Gastrocnemius medialis (tissue), 4 donors: ENCODE measurements around the gene TBP. TPM values are rescaled to one million over a fixed set of nuclear protein-coding genes. Genes with fewer than 3 reads are reported as not detected.

Experiments used
- ATAC-seq, 2 donors: fragments of 150-250 bp; one replicate each; pipeline ENCODE4 v1.9.1; 2016
- DNase-seq, 2 donors: peaks; one replicate each; pipeline ENCODE4 v3.0.0-alpha.2; 2019
- H3K27ac ChIP-seq, 4 donors: fragments of 200-600 bp; sonication (generic); 1 replicate in 1 of 4; 2 replicates in 3 of 4; pipeline ENCODE4 v1.5.1; 2016 to 2018; ENCODE audit warnings: mild to moderate bottlenecking in 2 of 4, moderate library complexity in 1 of 4
- H3K27me3 ChIP-seq, 3 donors: fragments of 200-600 bp; sonication (generic) in 2 of 3; 1 replicate in 1 of 3; 2 replicates in 2 of 3; pipeline versions ENCODE4 v1.5.1 to v1.6.0; 2016 to 2019; ENCODE audit warnings: mild to moderate bottlenecking in 1 of 3, moderate library complexity in 1 of 3
- H3K36me3 ChIP-seq, 2 donors: fragments of 200-600 bp; sonication (generic) in 1 of 2; one replicate each; pipeline ENCODE4 v1.5.1; 2017 to 2018
- H3K4me1 ChIP-seq, 2 donors: fragments of 200-600 bp; sonication (generic) in 1 of 2; one replicate each; pipeline ENCODE4 v1.5.1; 2016 to 2017; ENCODE audit warnings: mild to moderate bottlenecking in 2 of 2
- H3K4me3 ChIP-seq, 4 donors: fragments of 200-600 bp; sonication (generic) in 3 of 4; 1 replicate in 1 of 4; 2 replicates in 3 of 4; pipeline ENCODE4 v1.5.1; 2016 to 2019; ENCODE audit warnings: mild to moderate bottlenecking in 2 of 4
- H3K9me3 ChIP-seq, 3 donors: fragments of 200-600 bp; sonication (generic) in 2 of 3; 1 replicate in 1 of 3; 2 replicates in 2 of 3; pipeline ENCODE4 v1.5.1; 2016 to 2019
- POLR2A ChIP-seq, 2 donors: fragments of 450-650 bp; IDR thresholded peaks; one replicate each; pipeline ENCODE4 v1.6.1; 2017; ENCODE audit warnings: antibody characterized with exemption in 2 of 2, mild to moderate bottlenecking in 2 of 2, moderate library complexity in 2 of 2
- in situ Hi-C, 4 donors: fragments of 200-750 bp; cut with MboI; loops; one replicate each; pipeline versions ENCODE4 v1.15.0 to v1.8.0; 2017; ENCODE audit warnings: low sequenced_read_pairs in 4 of 4
- intact Hi-C: fragments of 100-400 bp; cut with DNase I; formaldehyde crosslinking; loops from one replicate; pipeline ENCODE4 v1.15.1; 2023; ENCODE audit warnings: low total_unique reads
- total RNA-seq, 4 donors: library from RNA; depleted of rRNA; stranded (reverse); fragments of >200 nt; gene quantifications; one replicate each; pipeline versions ENCODE4 v1.1.0 to v1.2.3, GENCODE V29; 2016
- TF ChIP-seq, protein P1 (sequence below), 5 experiments: fragments of 450-650 bp in 3 of 5; fragments of 200-600 bp in 2 of 5; sonication (generic) in 2 of 5; IDR thresholded peaks in 4 of 5; conservative IDR thresholded peaks in 1 of 5; 1 replicate in 4 of 5; 2 replicates in 1 of 5; pipeline ENCODE4 v1.5.1; 2016 to 2019; ENCODE audit warnings: antibody characterized with exemption in 5 of 5, mild to moderate bottlenecking in 3 of 5, moderate library complexity in 3 of 5

TBP gene
- total RNA-seq, 4 donors from 2014 or later: 9.7 to 17.3 (median 15.3) TPM

- in situ Hi-C loops: loop anchor here in 2 of 4 donors (10.0 kb wide), 2 partner anchors 195 to 675 kb away; no protein-coding TSS in a partner anchor
- no peak overlapping the region for H3K4me3 ChIP-seq
- peaks cover 9 to 12% of the 10 kb centered on the region in 2 donors for H3K4me1 ChIP-seq
- intact Hi-C loops: loop anchor here (10.0 kb wide), 1 partner anchor 545 kb away; no protein-coding TSS in a partner anchor
- H3K36me3 ChIP-seq: no peaks in the 10 kb centered on the region
- H3K27me3 ChIP-seq: no peaks in the 10 kb centered on the region
- no peak overlapping the region for H3K27ac ChIP-seq
- no peaks in the 10 kb centered on the region for H3K9me3 ChIP-seq
- TF ChIP-seq, protein P1, sequence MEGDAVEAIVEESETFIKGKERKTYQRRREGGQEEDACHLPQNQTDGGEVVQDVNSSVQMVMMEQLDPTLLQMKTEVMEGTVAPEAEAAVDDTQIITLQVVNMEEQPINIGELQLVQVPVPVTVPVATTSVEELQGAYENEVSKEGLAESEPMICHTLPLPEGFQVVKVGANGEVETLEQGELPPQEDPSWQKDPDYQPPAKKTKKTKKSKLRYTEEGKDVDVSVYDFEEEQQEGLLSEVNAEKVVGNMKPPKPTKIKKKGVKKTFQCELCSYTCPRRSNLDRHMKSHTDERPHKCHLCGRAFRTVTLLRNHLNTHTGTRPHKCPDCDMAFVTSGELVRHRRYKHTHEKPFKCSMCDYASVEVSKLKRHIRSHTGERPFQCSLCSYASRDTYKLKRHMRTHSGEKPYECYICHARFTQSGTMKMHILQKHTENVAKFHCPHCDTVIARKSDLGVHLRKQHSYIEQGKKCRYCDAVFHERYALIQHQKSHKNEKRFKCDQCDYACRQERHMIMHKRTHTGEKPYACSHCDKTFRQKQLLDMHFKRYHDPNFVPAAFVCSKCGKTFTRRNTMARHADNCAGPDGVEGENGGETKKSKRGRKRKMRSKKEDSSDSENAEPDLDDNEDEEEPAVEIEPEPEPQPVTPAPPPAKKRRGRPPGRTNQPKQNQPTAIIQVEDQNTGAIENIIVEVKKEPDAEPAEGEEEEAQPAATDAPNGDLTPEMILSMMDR (IDR thresholded peaks at IDR 0.05 in 4 of 5, conservative IDR thresholded peaks at IDR 0.05 in 1 of 5): no peak
- no peak for TF ChIP-seq POLR2A (IDR thresholded peaks at IDR 0.05)
- no peak for ATAC-seq
- DNase-seq: no peak
These were observed 44.5 kb upstream of the TBP start for GRCh38 chr6:170509723-170510018.

GRCh38 chr6:170510631-170511030 lies 43.5 kb upstream of the TBP start:
- peaks cover 3 to 5% of the 10 kb centered on the region in 2 donors for H3K4me1 ChIP-seq
- ATAC-seq (no peak), DNase-seq (no peak)
- H3K9me3 ChIP-seq: no peaks in the 10 kb centered on the region
- no peak overlapping the region for H3K27ac ChIP-seq
- in situ Hi-C loops: loop anchor here in 2 of 4 donors (10.0 kb wide), 2 partner anchors 196 to 676 kb away; no protein-coding TSS in a partner anchor
- TF ChIP-seq POLR2A (IDR thresholded peaks at IDR 0.05): no peak
- TF ChIP-seq, protein P1 (IDR thresholded peaks at IDR 0.05 in 4 of 5, conservative IDR thresholded peaks at IDR 0.05 in 1 of 5): no peak
- no peak overlapping the region for H3K4me3 ChIP-seq
- no peaks in the 10 kb centered on the region for H3K27me3 ChIP-seq
- H3K36me3 ChIP-seq: no peaks in the 10 kb centered on the region
- intact Hi-C loops: loop anchor here (10.0 kb wide), 1 partner anchor 546 kb away; no protein-coding TSS in a partner anchor

DNA sequence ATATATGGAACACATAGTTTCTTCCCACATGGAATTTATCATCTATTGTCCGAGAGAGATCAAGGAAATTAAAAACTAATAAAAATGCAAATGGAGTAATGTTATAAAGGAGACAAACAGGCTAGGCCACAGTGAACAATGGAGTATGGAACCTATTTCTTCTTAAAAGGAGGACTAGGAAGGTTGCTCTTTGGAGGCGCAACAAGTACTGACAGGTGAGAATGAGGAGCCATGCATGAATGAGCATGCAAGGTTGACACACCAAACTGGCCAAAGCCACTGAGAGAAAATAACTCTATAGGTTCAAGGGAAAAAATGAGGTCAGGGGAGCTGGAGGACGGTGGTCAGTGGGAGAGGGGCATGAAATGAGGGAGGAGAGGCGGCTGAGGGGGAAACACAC lies 41.9 kb upstream of the TBP start:
- peaks cover 2 to 4% of the 10 kb centered on the region in 2 donors for H3K4me1 ChIP-seq
- no peaks in the 10 kb centered on the region for H3K9me3 ChIP-seq
- TF ChIP-seq POLR2A (IDR thresholded peaks at IDR 0.05): no peak
- TF ChIP-seq, protein P1 (IDR thresholded peaks at IDR 0.05 in 4 of 5, conservative IDR thresholded peaks at IDR 0.05 in 1 of 5): no peak
- in situ Hi-C loops: loop anchor here in 2 of 4 donors (10.0 kb wide), 2 partner anchors 197 to 677 kb away; no protein-coding TSS in a partner anchor
- H3K36me3 ChIP-seq: no peaks in the 10 kb centered on the region
- H3K27ac ChIP-seq: no peak overlapping the region
- no peaks in the 10 kb centered on the region for H3K27me3 ChIP-seq
- intact Hi-C loops: loop anchor here (10.0 kb wide), 1 partner anchor 547 kb away; no protein-coding TSS in a partner anchor
- H3K4me3 ChIP-seq: no peak overlapping the region
- no peak for DNase-seq
- ATAC-seq: no peak

- no peak for DNase-seq
- no peak for ATAC-seq
- no peak for TF ChIP-seq POLR2A (IDR thresholded peaks at IDR 0.05)
- TF ChIP-seq, protein P1 (IDR thresholded peaks at IDR 0.05 in 4 of 5, conservative IDR thresholded peaks at IDR 0.05 in 1 of 5): no peak
- Histone ChIP-seq H3K4me1 (peaks cover 4 to 5% of the 10 kb centered on the region in 2 donors), H3K9me3 (no peaks in the 10 kb centered on the region), H3K27me3 (no peaks in the 10 kb centered on the region), H3K27ac (no peak overlapping the region), H3K4me3 (no peak overlapping the region), H3K36me3 (no peaks in the 10 kb centered on the region)
- in situ Hi-C loops: loop anchor here in 2 of 4 donors (10.0 kb wide), 2 partner anchors 200 to 680 kb away; no protein-coding TSS in a partner anchor
- intact Hi-C loops: loop anchor here (10.0 kb wide), 1 partner anchor 550 kb away; no protein-coding TSS in a partner anchor
These were observed 39.3 kb upstream of the TBP start for GRCh38 chr6:170514908-170515307.
